VCaP (cell line): ENCODE measurements around the gene MYO19.

Experiments
- H3K27ac ChIP-seq: fragments of 450-650 bp; 2 replicates; pipeline ENCODE4 v1.5.1; 2017
- TF ChIP-seq, protein P1 (sequence below): fragments of 450-650 bp; conservative IDR thresholded peaks from 2 replicates; pipeline ENCODE4 v1.5.1; 2017; ENCODE audit warnings: mild to moderate bottlenecking, moderate library complexity

Gene MYO19

DNA sequence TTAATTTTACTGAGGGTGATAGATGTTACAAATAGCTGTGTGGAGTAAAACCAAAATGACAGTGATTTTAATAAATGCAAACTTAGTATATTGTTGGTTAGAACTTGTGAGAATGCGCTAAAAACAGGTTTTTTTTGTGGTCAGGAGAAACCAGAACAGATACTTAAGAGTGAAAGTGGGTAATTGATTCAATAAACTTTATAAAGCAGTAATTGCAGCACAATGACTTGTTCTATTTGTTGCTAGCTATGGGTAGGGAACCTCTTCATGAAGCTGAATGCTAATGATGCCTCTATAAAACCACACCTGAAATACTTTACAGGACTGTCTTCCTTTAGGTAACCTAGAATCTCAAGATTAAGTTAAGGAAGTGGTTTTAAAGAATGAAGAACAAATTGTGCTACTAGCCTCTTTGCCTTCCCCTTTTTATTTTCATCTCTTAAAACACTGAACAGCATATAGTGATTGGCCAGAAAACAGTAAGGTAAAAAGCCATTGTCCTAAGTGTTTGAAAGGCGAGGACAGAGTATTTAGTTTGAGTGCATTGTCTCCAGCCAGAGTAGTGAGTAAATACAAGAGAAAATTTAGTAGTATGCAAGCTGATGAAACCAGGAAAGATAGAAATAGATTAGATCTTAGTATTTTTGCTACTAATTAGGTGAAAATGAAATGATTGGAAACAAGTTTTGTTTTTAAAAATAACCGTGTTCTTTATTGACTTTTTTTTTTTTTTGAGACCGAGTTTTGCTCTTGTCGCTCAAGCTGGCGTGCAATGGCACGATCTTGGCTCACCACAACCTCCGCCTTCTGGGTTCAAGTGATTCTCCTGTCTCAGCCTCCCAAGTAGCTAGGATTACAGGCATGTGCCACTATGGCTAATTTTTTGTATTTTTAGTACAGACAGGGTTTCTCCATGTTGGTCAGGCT lies 16.1 kb upstream of the MYO19 start:
- H3K27ac ChIP-seq = no peak overlapping the region
- TF ChIP-seq, protein P1, sequence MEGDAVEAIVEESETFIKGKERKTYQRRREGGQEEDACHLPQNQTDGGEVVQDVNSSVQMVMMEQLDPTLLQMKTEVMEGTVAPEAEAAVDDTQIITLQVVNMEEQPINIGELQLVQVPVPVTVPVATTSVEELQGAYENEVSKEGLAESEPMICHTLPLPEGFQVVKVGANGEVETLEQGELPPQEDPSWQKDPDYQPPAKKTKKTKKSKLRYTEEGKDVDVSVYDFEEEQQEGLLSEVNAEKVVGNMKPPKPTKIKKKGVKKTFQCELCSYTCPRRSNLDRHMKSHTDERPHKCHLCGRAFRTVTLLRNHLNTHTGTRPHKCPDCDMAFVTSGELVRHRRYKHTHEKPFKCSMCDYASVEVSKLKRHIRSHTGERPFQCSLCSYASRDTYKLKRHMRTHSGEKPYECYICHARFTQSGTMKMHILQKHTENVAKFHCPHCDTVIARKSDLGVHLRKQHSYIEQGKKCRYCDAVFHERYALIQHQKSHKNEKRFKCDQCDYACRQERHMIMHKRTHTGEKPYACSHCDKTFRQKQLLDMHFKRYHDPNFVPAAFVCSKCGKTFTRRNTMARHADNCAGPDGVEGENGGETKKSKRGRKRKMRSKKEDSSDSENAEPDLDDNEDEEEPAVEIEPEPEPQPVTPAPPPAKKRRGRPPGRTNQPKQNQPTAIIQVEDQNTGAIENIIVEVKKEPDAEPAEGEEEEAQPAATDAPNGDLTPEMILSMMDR = no peak

DNA sequence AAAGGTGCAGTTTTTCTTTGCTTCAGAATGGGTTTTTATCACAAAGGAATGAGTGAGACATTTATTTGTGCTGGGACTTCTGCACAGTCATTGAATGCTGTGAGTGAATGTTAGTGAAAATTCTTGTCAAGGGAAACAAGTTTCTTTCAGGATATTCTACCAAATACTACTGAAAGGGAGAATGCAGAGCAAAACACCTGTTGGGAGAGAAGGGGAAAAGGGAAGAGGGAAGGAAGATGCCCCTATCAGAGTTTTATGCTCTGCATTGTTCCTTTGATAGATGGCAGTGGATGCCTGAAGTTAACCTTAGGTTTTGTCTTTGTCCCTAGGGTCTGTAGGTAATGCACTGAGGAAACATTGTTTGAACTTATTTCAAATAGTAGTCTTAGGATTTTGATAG lies 13.1 kb upstream of the MYO19 start:
- TF ChIP-seq, protein P1 = no peak
- H3K27ac ChIP-seq = peak overlapping the region; percentile 98

DNA sequence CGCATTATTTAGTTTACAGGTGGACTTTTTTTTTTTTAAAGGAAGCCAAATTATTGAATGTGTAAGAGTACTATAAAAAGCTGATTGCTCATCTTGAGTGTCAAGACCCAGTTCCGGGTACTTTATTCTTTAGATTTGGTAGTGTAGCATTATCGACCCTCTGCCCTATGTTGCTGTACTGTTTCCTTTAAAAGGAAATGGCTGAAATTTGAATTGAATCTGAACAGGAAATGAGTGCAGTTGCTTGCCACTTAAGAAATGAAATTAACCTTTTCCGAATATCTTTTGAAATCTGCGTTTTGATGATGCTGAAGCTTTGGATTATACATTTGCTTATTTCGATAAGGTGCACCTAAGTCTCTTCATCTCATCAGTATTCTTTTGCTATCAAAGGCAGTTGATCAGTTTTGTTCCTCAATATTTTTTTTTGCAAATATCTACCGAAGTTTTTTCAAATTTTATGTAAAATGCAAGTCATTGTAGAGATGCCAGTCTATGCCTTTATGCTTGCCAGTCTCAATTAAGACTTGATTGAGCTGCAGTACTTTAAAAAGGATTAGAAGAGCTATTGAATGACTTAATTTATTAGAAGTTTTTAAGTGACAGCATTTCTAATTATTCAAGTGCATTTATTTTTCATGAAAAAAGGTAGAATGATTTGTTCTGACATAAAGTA lies 11.9 kb upstream of the MYO19 start:
- TF ChIP-seq, protein P1 = no peak
- peak overlapping the region; percentile 98 for H3K27ac ChIP-seq

DNA sequence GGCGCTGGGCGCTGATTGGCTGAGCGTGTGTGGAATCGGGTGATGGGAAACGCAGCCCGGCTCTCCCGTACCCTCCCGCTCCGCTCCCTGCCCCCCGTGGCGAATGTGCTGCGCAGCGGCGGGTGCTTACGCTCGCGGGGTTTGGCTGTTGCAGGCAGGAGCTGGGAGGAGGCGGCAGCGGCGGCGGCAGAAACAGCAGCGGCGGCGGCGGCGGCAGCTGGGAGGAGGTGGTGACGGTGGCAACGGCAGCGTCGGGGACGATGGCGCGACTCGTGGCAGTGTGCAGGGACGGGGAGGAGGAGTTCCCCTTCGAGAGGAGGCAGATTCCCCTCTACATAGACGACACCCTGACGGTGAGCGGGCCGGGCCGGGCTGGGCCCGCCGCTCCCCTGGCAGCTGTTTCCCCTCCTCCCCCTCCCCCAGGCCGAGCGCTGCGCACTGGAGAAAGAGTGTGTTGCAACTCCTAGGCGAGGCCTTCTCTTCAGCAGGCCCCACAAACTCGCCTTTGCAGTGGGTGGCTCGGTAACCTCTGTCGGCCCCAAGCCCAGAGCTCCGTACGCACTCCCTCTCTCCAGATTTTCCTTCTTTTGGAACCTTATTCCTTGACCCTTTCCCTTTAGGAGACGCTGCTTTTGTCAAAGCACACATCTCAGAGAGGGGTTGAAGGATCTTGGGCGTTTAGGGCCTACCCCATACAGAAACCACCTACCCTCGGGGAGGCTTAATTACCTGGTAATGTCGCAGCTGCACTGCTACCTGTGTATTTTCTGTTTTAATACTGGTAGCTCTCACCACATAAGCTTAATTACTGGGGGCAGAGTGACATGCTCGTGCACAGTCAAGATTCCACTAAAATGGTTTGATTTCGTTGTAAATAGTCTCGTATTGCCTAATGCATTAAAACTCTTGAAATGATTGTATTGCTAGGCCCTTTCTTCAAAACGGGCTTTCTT lies 11.1 kb upstream of the MYO19 start:
- H3K27ac ChIP-seq = peak overlapping the region; percentile 98
- TF ChIP-seq, protein P1 = no peak; the same call in 1 of the 2 replicates

DNA sequence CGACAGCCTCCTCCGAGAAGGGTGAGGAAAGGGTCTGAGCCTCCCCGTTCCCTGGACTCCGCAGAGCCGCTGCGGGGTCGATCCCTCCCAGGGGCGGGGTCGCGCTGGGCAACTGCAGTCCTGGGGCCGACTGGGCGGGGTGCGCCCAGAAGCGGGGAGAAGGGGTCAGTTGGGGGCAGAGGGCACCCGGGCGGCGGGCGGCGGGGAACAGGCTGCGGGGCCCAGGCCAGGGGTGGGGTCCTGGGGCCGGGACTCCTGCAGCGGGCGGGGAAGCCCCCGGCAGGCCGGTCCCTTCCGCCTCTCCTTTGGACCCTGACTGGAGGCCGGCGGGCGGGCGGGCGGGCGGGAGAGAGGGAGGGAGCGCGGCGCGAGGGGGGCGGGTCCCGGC lies 10.4 kb upstream of the MYO19 start:
- H3K27ac ChIP-seq = peak overlapping the region; percentile 98
- TF ChIP-seq, protein P1 = no peak

DNA sequence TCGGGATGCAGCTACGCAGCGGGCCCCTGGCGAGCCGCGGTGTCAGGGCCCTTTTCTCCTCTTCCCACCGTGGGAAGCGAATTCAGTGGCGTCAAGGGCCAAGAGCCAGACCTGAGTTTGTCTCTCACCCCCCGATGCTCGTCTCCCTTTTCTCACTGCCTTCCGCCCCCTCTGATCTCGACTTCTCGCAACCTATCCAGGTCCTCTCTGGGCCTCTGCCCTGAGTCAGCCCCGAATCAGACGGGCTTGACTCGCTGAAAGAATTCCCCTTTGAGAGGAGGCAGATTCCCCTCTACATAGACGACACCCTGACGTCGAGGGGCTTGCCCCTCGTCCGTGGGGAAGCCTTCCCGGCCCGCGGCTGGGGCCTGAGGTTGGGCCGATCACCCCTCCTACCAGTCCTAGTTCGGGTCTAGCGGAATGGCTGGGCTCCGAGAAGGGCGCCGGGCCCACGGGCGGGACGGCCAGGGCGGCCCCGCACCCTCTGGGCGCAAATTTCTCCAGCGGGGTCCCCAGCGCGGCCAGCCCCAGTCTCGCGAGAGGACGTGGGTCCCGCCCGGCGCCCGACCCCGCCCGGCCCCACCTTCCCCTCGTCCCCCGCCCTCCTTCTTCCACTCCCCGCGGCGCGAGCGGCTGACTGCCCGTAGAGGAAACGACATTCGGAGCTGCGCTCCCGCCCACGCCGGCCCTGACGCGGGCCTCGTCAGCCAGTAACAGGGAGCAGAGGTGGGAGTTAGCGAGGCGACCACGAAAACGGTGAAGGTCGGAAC lies 9.8 kb upstream of the MYO19 start, which contains the start of gene GGNBP2:
GGNBP2 (plus strand) TSS at position 613 of the 770 bp plus-strand sequence. CDS start 806 bp downstream, outside the sequence.
- TF ChIP-seq, protein P1 = no peak; the same call in 1 of the 2 replicates
- peak within 1 kb of the TSS; percentile 98 for H3K27ac ChIP-seq
